NCI-H128 (cell line): ENCODE results near the gene SCGB1D4.
"Not testable (repeated sequence)": the region's sequence is repeated elsewhere in the genome, so short reads cannot be mapped to it uniquely, and the experiment has no call there.

Experiments used
- DNase-seq: peaks from one replicate; lab custom pipeline; 2025; ENCODE audit not compliant: unreplicated experiment; lab: John Stamatoyannopoulos, UW

Gene SCGB1D4, protein sequence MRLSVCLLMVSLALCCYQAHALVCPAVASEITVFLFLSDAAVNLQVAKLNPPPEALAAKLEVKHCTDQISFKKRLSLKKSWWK

DNA sequence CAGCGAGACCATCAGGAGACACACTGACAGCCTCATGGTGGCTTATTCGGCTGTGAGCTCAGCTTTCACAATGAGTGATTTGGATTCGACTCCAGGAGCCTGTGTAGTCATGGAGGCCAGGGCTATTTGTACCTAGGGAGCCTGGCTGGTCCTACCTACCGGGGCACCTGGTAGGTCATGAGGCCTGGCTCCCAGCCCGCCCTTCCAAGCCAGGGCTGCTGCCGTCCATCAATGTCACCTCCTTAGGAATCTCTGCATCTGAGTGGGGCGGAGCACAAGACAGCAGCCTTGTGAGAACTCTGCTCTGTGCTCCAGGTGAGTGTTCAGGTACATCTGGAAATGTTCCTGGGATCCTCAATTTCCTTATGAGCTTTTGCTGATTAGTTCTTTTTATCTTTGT lies at the start of gene SCGB1D4:
Gene SCGB1D4, minus strand, starts transcription at position 101 of the 400 bp plus-strand sequence. Its CDS starts 65 bp downstream, at position 36.
- DNase-seq = no peak

DNA sequence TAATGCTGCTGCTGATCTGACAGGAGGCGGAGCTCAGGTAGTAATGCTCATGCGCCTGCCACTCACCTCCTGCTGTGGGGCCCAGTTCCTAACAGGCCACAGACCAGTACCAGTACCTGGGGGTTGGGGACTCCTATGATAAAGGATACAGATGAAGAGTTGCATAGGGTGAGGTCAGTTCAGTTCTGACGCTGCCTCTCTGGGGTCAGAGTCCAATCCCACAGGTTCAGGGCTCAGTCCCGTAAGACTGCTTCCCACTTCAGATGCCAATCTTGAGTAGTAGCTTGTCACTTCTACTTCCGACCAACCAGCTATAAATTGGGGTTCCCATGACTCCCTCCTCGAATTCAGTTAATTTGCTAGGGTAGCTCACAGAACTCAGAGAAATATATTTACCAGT lies 47.0 kb upstream of the SCGB1D4 start:
- no peak for DNase-seq

DNA sequence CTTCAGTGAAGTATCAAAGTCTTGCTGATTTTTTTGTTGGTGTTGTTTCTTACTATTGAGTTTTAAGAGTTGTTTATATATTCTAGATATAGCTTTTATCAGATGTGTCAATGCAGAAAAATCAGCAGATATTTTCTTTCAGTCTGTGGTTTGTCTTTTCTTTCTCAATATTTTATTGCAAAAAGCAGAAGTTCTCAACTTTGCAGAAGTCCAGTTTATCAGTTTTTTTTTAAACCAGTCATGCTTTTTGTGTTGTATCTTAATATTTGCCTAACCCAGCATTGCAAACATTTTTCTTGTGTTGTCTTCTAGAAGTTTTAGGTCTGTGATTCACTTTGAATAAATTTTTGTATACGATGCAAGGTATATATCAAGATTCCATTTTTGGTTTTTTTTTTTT lies 45.3 kb upstream of the SCGB1D4 start:
- no peak for DNase-seq

DNA sequence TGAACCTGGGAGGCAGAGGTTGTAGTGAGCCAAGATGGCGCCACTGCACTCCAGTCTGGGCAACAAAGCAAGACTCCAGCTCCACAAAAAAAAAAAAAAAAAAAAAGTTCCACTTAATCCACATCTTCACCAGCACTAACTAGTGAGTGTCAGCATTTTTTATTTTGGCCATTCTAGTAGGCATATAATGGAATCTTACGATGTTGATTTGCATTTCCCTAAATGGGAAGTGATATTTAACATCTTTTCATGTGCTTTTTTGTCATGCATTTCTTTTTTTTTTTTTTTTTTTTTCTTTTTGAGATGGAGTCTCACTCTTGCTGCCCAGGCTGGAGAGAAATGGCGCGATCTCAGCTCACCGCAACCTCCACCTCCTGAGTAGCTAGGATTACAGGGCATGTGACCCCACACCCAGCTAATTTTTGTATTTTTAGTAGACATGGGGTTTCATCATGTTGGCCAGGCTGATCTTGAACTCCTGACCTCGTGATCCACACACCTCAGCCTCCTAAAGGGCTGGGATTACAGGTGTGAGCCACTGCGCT lies 44.8 kb upstream of the SCGB1D4 start:
- not testable (repeated sequence) for DNase-seq

DNA sequence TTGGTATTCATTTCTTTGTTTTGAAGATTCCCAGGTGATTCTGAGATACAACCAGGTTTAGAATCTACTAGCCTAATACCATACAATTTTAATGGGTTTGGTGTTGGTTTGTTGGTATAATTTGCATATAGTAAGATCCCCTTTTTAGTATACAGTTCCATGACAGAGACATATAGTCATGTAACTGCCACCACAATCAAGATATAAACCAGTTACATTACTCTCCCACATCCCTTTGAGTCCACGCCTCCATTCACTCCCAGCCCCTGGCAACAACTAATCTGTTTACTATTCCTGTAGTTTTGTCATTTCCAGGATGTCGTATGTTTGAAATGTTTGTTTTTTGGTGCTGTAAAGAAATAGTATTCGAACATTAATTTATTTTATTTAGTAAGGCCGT lies 42.7 kb upstream of the SCGB1D4 start:
- no peak for DNase-seq

DNA sequence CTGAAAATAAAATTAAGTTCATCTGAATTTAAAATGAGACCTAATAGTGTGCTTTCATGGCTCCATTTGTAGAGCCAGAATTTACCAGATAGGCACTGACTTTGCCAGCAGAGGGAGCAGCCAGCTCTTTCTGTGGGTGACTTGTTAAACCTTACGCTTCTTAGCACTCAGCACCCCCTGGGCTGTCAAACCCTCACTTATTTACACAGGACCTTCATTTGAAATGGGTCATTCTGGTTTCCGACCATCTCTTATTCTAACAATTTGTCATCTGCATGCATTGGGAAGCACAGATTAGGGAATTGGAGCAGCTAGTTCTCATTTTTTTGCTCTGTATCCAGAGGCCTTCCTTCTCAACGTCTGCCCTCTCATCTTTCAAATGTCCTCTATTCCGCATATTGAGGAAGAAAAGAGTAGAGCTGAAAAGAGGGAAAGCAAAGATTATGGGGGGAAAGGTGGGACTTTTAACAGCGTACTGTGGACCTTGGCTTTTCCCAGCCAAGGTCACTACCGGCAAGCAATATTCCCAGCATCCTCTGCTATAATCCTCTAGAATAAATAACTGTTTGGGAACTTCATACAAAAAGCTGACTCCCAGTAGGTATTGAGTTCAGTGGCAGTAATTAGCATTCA lies 41.5 kb upstream of the SCGB1D4 start:
- peak; percentile 5 for DNase-seq

DNA sequence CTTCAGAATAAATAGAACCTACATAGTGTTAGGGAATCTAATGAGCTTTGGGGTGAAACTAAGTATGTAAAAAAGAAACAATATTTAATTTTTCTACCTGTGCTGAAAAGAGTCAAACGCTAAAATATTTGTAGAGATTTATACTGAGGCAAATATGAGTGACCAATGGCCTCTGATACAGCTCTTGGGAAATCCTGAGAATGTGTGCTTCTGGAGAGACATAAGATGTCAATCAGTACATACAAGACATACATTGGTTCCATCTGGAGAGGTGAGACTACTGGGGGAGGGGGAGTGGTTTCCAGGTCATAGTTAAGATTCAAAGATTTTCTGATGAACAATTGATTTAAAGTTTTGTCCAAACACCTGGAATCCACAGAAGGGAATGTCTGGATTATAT lies 39.3 kb upstream of the SCGB1D4 start:
- DNase-seq = no peak

DNA sequence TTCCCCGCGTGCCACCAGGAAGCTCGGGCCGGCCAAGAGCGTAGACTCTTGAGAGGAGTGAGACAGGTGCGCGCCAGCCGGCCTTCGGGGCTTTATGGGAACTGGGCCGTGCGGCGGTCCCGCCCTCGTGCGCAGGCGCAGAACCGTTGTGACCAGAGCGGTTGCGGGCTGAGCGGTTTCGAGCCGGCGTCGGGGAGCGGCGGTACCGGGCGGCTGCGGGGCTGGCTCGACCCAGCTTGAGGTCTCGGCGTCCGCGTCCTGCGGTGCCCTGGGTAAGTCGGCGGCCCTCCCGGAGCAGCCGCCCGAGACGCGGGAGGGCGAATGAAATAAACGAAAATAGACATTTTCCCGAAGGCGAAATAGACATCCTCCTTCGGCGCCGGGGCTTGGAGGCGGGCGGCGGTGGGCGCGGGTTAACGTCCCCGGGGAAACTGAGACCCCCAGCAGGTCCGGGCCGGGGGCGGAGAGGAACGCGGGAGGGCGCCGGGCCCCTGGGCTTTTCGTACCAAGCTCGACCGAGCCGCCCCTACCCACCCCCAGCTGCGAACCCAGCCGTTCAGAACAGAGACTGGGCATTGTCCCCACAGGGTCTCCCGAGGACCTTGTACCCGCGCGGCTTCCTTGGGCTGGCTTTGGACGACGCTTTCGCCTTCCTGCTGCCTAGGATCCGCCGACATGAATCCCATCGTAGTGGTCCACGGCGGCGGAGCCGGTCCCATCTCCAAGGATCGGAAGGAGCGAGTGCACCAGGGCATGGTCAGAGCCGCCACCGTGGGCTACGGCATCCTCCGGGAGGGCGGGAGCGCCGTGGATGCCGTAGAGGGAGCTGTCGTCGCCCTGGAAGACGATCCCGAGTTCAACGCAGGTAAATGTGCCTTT lies 38.7 kb upstream of the SCGB1D4 start, which contains the start of gene ASRGL1:
Gene ASRGL1, plus strand, starts transcription at position 146 of the 879 bp plus-strand sequence. Its CDS starts 530 bp downstream, at position 676.
- peak; percentile 76 for DNase-seq

DNA sequence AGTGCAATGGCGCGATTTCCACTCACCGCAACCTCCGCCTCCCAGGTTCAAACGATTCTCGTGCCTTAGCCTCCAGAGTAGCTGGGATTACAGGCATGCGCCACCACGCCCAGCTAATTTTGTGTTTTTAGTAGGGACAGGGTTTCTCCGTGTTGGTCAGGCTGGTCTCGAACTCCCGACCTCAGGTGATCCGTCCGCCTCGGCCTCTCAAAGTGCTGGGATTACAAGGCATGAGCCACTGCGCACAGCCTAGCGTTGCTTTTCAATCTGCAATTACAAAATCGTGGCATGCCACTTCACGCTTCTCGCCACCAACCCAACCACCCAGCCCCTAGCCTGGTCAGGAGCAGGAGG lies 38.1 kb upstream of the SCGB1D4 start:
- not testable (repeated sequence) for DNase-seq

DNA sequence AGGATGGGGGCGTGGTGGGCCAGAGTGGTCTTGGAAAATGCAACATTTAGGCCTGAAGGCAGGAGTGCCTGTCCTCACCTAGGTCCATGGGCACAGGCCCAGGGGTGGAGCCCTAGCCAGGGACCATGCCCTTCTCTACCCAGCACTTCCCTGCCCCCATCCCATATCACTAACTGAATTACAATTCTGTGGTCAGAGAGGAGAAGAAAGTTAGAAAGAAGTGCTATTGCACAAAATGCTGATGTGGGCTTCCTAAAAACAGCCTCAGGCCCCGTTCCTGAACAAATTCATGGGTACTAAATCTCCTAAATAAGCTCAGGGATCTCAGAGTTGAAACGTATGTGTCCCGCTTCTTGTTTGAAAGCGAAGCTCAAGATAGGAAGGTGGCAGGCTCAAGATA lies 34.9 kb upstream of the SCGB1D4 start:
- DNase-seq = no peak

DNA sequence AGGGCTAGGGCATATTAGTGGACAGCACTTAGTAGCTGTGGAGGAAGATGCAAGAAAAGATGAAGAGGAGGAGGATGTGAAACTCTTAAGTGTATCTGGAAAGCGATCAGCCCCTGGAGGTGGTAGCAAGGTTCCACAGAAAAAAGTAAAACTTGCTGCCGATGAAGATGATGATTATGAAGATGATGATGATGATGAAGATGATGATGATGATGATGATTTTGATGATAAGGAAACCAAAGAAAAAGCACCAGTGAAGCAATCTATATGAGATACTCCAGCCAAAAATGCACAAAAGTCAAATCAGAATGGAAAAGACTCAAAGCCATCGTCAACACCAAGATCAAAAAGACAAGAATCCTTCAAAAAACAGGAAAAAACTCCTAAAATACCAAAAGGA lies 32.4 kb upstream of the SCGB1D4 start:
- not testable (repeated sequence) for DNase-seq

DNA sequence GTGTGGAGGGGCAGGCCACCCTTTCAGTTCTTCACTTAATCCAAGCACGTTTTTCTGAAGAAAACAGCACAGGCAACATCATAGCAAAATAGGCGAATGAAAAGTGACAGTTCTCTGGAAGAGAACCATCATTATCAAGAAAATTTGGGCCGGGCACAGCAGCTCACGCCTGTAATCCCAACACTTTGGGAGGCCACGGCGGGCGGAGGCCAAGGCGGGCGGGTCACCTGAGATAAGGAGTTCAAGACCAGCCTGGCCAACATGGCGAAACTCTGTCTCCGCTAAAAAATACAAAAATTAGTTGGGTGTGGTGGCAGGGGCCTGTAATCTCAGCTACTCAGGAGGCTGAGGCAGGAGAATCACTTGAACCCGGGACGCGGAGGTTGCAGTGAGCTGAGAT lies 28.7 kb upstream of the SCGB1D4 start:
- not testable (repeated sequence) for DNase-seq

DNA sequence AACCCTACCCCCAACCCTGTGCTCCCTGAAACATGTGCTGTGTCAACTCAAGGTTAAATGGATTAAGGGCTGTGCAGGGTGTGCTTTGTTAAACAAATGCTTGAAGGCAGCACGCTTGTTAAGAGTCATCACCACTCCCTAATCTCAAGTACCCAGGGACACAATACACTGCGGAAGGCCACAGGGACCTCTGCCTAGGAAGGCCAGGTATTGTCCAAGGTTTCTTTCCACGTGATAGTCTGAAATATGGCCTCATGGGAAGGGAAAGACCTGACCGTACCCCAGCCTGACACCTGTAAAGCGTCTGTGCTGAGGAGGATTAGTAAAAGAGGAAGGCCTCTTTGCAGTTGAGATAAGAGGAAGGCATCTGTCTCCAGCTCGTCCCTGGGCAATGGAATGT lies 27.8 kb upstream of the SCGB1D4 start:
- not testable (repeated sequence) for DNase-seq

DNA sequence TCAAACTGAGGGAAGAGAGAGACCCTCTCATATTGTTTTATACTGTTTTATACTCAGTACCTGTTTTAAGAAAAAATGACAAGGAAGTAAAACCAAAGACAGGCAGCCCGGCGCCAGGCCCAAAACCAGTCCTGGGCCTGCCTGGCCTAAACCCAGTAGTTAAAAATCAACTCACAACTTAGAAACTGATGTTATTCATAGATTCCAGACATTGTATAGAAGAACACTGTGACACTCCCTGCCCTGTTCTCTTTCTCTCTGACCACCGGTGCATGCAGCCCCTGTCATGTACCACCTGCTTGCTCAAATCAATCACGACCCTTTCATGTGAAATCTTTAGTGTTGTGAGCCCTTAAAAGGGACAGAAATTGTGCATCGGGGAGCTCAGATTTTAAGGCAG lies 26.9 kb upstream of the SCGB1D4 start:
- not testable (repeated sequence) for DNase-seq

DNA sequence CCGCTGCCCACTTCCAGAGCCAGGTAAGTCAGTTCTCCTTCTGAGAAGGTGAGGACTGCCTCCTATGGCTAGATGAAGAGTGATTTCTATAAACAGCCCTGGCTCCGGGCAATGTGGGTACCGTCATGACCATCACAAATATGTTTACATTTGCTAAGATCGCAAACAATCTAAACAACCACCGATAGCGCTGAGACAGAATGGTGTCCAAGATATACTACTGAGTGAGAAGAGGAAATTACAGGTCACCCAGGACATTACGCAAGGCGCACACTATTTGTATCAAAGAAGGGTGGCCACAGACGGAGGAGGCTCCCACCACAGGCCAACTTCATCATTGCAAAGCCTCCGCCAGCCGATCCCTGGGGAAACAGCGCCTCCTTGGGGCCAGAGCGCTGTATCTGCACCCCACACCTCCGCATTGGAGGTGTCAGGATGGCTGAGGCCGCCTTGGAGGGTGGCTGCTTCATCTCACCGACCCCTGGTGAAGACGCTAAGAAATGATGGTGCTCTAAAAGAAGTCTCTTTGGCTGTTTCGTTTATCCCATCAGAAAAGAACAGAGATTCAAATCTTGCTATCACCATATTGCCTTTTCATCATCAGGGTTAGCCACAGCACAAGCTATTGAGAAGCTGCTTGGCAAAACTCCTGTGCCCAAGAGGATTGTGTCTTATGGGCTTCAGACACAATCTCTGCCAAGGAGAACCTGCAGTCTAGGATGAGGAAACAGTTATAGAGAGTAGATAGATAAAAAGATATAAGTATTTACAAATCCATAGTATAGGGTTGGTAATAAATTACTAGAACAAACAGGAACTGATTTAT lies 26.1 kb upstream of the SCGB1D4 start:
- DNase-seq = no peak

DNA sequence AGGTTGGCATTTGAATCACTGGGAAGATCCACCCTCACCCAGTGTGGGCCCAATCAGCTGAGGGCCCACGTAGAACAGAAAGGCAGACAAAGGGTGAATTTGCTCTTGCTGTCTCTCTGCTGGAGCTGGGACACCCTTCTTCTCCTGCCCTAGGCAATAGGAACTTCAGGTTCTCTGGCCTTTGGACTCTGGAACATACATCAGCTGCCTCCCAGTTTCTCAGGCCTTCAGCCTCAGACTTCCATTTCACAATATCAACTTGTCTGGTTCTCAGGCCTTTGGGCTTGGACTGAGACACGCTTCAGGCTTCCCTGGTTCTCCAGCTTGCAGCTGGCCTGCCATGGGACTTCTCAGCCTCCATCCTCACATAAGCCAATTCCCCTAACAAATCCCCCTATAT lies 23.6 kb upstream of the SCGB1D4 start:
- no peak for DNase-seq

DNA sequence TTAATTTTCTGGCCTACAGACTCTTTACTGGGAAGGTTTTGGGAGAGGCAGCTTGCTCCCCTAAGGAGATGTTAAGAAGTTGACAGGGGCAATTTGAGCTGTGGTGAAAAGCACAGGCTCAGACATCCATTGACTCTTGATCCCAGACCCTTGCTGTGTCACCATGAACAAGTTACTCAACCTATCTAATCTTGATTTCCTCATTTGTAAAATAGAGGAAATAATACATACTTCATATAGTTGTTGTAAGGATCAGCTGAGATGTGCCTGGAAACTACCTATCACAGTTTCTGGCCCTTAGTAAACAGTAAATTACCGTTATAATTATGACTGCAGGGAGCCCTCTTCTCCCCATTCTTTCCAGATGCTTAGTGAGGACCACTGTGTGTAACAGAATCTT lies 16.6 kb upstream of the SCGB1D4 start:
- DNase-seq = no peak

DNA sequence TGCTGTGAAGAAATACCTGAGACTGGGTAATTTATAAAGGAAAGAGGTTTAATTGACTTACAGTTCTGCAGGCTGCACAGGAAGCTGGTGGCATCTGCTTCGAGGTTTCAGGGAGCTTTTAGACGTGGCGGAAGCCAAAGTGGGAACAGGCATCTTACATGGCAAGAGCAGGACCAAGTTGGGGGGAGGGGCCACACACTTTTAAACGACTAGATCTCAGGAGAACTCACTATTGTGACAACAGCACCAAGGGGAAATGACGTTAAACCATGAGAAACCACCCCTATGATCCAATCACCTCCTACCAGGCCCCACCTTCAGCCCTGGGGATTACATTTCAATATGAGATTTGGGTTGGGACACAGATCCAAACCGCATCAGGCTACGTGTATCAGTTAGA lies 11.1 kb upstream of the SCGB1D4 start:
- no peak for DNase-seq

DNA sequence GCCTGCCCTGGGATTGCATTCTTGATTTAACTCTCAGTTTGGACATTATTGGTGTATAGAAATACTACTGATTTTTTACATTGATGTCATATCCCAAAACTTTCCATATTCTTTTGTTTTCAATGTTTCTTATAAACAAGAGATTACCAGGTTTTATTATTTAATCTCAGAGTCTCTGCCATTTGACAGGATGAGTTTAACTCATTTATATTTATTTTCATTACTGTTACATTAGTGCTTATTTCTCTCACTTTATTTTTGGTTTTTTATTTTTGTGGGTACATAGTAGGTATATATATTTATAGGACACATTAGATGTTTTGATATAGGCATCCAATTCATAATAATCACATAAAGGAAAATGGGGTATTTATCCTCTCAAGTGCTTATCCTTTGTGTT lies 9.1 kb upstream of the SCGB1D4 start:
- no peak for DNase-seq

DNA sequence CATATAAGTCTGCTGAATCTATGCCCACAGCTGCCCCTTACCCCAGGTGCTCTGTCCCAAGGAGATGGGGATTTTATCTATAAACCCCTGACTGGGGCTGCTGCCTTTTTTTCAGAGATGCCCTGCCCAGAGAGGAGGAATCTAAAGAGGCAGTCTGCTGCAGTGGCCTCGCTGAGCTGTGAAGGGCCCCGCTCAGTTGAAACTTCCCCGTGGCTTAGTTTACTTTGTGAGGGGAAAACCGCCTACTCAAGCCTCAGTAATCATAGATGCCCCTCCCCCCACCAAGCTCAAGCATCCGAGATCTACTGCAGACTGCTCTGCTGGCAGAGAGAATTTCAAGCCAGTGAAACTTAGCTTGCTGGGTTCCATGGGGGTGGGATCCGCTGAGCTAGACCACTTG lies 7.4 kb upstream of the SCGB1D4 start:
- no peak for DNase-seq

DNA sequence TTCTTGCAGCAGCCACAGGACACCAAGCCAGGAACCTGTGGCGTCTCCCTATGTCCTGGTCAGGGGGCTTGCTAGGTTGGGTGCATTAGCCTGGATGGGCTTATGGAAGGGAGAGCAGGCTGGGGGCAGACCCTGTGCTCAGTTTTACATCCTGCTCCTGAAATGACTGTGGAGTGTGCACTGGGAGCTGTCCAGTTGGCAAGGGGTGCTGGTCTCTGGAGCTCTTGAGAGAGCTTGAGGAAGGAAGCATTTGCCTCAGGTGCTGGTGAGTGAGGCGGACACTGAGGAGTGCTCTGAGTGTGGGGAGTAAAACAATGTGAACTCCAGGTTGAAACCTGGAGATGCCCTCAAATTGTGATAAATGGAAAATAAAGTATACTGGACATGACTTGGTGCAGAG lies 3.4 kb downstream of the SCGB1D4 start:
- no peak for DNase-seq
